ENCODE results near the gene STARD5. TPM values are rescaled to one million over a fixed set of nuclear protein-coding genes. Genes with fewer than 3 reads are reported as not detected.

STARD5 gene
- total RNA-seq, 1 donor from 2014 or later = 1.3 TPM

DNA sequence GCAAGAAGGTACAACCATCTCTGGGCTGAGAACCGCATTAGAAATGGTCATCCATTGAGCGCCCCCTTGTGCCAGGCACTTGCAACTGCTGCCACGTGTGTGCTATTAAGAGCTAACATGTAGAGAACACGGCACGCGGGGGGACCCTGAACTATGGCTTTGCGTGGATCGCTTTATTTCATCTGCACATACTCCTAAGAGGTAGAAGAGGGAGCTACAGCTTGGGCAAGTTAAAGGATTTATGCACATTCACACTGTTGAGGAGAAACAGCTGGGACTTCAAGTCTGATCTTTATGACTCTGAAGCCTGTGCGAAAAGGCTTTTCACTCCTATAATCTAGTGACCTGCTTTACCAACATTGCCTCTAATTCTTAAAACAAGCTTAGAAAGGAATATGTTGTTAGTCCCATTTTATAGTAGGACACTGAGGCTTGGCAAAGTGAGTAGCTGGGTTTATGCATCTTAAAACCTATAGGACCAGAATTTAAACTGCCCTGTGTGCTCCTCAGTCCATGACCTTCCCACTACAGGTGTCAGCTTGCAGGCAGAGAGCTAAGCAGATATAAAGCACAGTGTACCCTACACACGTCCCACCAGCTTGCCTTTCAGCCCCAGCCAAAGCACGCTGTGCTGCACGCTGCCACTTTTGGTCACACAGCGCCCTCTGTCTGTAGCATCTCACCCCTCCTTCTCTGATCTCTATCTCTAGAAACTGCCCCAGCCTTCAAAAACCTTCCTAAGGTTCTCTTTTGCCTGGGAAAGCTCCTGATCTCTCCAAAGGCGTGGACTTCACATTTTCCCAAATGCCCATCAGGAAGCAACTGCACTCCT is 57.8 kb downstream of the STARD5 start:
- DNase-seq (ENCODE audit: low spot score) = peak; percentile 90
- intact Hi-C loops (cut with DNase I) = loop anchor here (2.0 to 10.0 kb wide), 4 partner anchors 111 to 291 kb away; no protein-coding TSS in a partner anchor

DNA sequence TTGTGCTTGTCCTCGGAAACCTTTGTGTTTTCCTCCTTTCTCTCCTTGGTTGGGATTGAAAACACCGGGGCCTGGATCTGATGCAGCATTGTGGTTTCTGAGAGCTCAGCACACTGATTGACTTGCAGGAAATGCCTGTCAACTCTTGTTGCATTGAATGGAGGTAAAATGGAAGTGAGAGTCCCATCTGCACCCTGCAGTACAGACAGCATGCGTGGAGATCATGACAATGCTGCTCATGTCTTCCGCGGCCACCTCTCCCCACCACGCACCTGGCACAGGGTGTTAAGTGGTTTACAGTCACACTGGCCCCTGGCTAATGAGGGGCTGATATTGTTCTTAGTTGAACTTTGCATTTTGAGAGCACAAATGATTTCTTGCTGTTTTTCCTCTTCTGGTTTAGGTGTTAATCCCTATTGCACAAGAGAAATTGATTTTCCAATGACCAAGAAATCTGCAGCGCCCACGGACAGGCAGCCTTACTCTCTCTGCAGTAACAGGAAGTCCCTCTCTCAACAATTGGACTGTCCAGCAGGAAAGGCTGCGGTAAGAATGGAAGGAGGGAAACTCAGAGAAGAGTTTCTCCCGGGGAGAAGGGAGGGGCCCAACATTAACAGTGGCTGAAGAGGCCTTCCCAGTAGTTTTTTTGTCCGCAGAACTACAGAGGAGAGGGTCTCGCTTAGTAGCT is 58.5 kb downstream of the STARD5 start:
- no peak for DNase-seq (ENCODE audit: low spot score)
- intact Hi-C loops (cut with DNase I) = loop anchor here (2.0 to 10.0 kb wide), 3 partner anchors 159 to 291 kb away; no protein-coding TSS in a partner anchor

DNA sequence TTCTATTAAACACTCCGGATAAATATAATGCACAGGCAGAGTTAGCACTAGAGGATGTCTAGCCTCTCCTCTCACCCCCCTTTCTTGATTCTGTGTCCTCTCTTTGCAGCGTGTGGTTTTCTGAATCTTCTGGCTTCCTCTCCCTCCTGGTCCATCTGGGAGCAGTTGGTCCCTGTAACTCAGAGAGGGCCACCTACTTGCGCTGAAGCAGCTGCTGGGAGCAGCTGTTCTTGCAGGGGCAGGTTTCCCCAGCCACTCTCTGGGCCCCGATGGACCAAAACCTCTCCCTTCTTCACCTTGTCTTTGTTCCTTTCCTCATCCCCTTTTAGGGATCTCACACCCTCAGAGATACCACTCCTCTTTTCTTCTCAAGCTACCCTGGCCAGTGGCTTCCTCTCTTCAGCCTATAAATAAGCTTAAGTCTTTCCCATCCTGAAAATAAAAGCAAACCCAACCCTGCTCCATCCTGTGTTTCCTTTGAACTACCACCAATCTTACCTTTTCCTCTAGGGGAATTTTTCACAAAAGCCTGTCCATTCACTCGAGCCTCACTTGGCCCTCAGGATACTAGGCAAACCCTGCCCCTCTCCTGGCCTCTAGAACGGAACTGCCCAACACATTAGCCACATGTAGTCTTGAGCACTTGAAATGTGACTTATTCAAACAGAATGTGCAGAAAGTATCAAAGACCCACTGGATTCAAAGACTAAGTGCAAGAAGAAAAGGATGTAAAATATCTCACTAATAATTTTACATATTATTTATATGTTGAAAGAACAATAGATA is 59.7 kb downstream of the STARD5 start:
- DNase-seq (ENCODE audit: low spot score) = no peak
- intact Hi-C loops (cut with DNase I) = loop anchor here (2.0 to 10.0 kb wide), 2 partner anchors 157 to 289 kb away; no protein-coding TSS in a partner anchor

DNA sequence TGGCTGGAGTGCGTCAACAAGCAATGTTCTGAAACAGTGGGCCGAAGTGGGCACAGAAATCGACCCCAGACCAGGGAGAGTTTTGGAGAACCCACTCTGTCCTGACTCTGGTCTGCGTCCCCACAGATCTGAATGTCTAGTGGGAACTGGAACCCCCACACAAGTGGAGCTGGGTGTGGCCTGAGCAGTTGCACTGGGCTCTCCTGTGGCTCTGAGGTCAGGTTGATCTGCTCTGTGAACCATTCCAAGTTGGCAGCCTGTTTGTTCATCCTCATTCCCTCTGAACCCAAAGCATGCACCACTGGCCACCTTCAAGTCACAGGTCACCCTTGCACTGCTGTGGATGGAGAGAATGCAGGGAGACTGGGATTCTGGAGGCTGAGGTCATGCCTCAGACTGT is 60.5 kb downstream of the STARD5 start:
- no peak for DNase-seq (ENCODE audit: low spot score)
- intact Hi-C loops (cut with DNase I) = loop anchor here (10.0 kb wide), 1 partner anchor 289 kb away; no protein-coding TSS in a partner anchor

DNA sequence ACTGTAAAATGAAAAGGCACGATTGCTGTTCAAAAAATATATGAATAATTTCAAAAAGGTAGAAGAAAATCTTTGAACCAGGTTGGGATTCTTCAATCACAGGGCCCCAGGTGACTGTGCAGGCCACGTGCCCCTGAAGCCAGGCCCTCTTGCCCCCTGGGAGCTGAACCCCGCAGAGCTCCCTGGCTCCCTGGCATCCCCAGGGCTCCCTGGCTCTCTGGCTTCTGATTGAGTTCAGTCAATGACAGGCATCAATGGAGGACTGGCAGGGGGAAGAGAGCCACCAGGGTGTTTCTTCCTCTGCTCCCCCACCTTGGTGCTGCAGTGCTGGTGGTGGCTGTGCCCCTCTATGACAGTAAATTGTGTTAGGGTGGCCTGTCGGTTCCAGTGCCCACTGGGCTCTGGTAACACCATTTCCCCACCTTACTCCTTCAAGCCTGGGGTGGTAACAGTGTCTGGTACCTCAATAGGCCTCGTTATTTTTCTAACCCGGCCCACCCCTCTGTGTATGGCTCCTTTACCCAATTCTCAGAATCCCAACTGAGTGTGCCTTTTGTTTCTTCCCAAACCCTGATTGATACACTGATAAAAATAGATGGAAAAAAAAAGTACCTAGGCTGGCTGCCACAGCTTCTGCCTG is 62.6 kb downstream of the STARD5 start:
- no peak for DNase-seq (ENCODE audit: low spot score)
- intact Hi-C loops (cut with DNase I) = loop anchor here (10.0 kb wide), 1 partner anchor 286 kb away; no protein-coding TSS in a partner anchor

DNA sequence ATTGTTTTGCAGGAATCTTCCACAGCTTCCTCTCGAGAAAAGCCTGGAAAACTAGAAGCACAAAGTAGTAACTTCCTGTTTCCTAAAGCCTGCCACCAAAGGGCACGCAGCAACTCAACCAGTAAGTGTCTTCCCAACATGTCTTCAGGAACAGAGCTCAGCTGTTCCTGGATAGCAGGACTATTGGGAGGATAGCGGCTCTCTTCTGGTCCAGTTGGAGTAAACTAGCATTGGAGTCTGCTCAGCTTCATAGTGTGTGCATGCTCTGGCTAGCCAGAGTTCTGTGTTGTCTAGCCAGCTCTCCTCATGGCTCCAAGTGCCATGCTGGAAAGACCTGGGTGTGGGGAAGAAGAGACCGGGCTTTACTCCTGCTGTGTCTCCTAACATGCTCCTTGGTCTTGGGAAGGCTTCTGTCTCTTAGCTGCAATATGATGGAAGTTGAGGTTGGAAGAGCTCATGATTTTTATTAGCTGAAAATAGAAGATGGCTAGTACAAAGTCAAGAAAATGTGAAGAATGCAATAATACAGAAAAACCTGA is 64.1 kb downstream of the STARD5 start:
- intact Hi-C loops (cut with DNase I) = loop anchor here (10.0 kb wide), 1 partner anchor 285 kb away; no protein-coding TSS in a partner anchor
- no peak for DNase-seq (ENCODE audit: low spot score)

Other genes with a start within 250 kb of the STARD5 start
- gene CFAP161, start 189.9 kb downstream of the STARD5 start, total RNA-seq = 1.7 TPM
- 2.5 TPM for gene IL16, start 127.3 kb downstream of the STARD5 start, total RNA-seq
- gene TMC3, start 50.1 kb upstream of the STARD5 start, total RNA-seq = not detected

Measured in cardiac septum (tissue), 1 donor.